NOMO-1 (cell line): ENCODE results near the gene IL31RA.

Experiments
- DNase-seq, 2 experiments: peaks; one replicate each; lab custom pipeline; 2025; ENCODE audit not compliant: unreplicated experiment in 2 of 2; lab: John Stamatoyannopoulos, UW

The IL31RA gene

GRCh38 chr5:55858104-55858503 is 6.9 kb downstream of the IL31RA start:
- no peak for DNase-seq

DNA sequence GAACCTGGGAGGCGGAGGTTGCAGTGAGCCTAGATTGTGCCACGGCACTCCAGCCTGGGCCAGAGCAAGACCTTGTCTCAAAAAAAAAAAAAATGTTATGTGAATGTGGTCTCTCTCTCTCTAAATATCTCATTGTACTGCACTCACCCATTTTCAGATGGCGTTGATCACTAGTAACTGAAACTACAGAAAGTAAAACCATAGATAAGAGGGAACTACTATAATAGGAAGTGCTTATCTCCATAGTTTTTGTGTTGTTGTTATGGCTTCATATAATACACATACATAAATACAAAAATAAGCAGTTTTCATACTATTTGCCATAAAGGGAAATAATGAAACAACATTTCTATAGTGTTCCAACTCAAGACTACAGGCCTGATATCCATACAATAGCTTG is 9.1 kb downstream of the IL31RA start:
- DNase-seq = peak; percentile 39 to 64

DNA sequence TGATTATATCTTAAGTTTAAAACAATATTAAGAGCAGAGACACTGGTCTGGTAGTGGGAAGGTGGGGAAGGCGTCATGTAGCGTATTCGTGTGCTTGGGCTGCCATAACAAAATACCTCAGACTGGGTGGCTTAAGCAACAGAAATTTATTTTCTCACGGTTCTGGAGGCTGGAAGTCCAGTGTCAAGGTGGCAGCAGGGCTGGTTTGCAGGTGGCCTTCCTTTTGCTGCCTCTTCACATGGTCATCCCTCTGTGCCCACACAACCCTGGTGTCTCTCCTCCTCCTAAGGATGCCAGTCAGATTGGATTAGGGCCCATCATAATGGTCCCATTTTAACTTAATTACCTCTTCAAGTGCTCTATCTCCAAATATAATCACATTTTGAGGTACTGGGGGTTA is 9.6 kb downstream of the IL31RA start:
- DNase-seq = no peak

DNA sequence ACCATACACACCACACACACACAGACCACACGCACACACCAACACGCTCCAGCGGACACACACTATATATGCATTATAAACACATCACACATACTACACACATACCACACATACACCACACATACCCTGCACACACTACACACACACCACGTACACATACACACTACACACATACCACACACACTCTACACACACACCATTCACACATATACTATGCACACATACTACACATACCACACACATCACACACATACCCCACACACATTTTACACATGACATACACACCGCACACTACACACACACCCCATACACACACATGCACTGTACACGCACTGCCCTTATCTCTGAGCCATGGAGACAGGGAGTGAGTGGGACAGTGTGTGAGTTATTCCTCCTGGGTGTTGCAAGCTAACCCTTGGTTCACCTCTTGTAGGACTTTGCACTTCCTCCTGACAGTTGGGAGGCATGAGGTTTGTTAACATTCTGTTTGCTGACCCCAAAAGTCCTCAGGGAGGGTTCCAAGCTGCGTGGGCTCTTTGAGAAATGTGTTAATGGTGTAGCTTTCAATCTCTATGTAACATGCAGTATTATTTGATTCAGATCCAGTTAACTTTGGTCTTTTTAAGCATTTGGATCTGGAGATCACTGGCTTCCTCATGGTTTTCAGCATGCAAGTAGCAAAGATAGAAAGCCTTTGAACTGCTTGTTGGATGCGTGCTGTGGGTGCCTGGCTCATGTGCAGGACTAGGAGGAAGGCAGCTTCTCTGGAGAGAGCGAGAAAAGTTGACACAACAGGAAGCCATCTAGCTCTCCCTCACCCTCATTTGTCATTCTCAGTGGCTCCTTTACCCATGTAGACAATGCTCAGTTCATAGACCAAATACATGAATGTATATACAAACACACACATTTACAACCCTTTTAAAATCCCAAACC is 13.7 kb downstream of the IL31RA start:
- DNase-seq = peak; percentile 72 to 87

DNA sequence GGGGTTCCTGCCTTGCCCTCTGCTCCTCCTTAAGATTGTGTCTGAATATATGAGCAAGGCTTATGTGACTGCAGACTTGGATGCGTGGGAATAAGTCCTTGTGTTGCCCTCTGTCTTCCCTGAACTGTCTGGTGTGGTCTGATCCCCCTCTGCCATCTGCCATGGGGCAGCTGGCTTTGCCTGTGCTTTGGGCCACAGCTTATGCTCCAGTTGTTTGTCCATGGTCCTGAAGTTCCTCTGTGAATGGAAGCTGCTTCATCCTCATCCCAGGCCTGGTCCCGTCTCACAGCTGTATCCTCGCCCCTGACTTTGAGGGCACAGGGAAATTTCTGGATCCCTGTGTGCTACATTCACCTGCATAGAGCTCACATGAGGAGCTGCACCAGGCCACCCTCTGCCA is 14.7 kb downstream of the IL31RA start:
- DNase-seq = no peak

DNA sequence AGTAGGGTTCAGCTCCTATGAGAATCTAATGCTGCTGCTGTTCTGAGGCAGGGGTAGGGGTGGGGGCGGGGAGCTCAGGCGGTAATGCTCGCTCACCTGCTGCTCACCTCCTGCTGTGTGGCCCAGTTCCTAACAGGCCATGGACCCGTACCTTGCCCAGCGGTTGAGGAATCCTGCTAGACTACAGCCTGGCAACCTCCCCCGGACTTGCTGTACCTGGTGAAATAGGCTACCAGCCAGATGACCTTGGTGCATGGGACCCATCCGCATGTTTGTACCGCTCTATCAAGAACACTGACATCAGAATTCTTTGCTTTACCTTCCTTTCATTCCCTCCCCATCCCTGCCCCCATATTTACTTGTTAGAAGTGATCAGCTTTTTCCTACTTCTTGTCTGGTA is 15.3 kb downstream of the IL31RA start:
- DNase-seq = no peak

- no peak for DNase-seq
Observed at GRCh38 chr5:55866934-55867333, 15.8 kb downstream of the IL31RA start.

- peak in 1 of 2 experiments; percentile 39 for DNase-seq
Observed at GRCh38 chr5:55868846-55869245, 17.7 kb downstream of the IL31RA start.

DNA sequence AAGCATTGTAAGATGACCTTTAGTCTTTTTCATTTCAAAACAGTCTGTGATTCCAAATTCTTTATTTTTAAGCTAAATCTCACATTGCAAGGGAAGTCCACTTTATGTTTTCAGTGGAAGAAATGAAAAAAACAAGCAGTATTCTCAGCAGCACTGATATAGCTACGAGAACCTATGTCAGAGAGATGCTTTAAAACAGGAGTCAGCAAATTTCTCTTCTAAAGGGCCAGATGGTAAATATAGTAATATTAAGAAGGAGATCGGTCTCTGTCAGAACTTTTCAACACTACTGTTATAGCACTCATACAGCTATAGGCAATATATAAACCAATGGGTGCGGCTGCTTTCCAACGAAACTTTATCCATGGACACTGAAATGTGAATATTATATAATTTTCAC is 18.7 kb downstream of the IL31RA start:
- DNase-seq = no peak

DNA sequence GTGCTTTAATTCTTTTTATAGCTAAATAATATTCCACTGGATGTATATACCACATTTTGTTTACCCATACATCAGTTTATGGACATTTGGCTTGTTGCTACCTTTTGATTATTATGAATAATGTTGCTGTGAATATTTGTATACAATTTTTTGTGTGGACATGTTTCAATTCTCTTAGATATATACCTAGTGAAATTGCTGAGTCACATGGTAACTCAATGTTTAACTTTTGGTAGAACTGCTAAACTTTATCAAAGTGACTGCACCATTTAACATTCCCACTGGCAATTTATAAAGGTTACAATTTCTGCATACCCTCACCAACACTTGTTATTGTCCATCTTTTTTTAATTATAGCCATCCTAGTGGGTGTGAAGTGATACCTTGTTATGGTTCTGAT is 22.1 kb downstream of the IL31RA start:
- DNase-seq = no peak

- DNase-seq = no peak
Observed at GRCh38 chr5:55877655-55878054, 26.5 kb downstream of the IL31RA start.

DNA sequence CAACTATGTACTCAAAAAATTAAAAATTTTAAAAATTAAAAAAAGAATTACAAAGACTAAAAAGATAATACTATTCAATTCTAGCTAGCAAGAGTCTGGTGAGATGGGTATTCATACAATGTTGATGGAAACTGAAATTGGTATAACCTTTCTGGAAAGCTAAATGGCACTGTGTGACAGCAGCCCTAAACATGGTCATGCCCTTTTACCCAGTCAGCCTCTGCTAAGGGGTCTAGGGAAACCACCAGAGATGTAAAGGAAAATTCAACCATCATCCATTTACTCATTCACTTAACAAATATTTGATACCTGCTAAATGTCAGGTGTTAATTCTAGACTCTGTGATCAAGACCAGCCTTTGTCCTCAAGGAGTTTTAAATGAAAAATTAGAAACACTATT is 29.3 kb downstream of the IL31RA start:
- no peak for DNase-seq

DNA sequence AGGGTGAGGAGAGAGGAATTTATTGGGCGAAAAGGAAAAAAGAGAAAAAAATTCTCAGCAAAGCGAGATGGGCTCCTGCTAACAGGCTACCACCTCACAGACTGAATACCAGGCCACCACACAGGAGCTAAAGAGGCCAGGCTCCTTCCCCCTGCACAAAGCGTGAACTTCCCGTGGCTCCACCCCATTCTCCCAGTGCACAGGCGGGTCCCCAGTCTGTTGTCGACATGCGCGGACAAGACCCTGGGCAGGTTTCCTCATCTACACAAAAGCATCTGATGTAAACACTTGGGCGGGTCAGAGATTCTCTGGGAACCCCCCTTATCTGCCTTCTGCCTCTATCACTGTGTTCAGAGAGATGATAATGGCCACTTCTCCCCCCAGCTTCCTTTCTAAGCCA is 34.2 kb downstream of the IL31RA start:
- no peak for DNase-seq

GRCh38 chr5:55888205-55888604 is 37.0 kb downstream of the IL31RA start:
- DNase-seq = no peak

DNA sequence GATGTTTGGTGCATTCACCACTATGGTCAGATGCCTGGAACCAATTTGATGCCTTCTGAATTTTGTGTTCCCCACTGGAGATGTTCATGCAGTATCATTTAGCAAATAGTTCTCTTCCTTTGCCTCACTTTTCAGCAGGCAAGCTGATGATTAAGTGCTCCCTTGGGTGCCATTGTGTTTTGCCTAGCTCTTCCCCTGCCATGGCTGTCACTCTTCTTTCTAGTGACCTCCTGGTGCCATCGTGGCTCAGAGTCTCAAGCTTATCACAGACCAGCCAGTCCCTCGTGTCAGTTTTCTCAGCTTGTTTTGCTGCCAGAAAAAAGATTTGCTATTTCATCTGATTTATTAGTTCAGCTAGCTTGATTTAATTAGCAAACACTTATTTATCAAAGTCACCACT is 41.3 kb downstream of the IL31RA start:
- DNase-seq = no peak

DNA sequence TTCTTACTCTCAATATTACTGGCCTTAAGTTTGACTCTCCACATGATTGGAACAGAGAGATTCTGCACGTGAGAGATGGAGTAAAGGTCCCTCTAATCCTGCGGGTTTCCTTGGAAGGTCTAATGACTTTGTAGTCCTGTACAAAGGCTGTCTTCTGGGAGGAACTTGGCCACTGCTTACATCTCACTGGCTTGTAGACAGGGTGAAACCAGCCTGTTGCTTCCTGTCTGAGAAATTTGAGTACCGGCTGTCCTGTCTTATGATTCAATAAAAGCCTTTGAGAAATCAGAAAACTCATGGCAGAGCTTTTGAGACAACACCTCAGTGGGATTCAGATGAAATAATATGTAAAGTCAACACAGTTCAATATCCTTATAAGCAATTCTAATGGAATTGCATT is 43.0 kb downstream of the IL31RA start:
- DNase-seq = no peak

GRCh38 chr5:55895346-55895745 is 44.2 kb downstream of the IL31RA start:
- no peak for DNase-seq

GRCh38 chr5:55896238-55896637 is 45.1 kb downstream of the IL31RA start:
- no peak for DNase-seq

DNA sequence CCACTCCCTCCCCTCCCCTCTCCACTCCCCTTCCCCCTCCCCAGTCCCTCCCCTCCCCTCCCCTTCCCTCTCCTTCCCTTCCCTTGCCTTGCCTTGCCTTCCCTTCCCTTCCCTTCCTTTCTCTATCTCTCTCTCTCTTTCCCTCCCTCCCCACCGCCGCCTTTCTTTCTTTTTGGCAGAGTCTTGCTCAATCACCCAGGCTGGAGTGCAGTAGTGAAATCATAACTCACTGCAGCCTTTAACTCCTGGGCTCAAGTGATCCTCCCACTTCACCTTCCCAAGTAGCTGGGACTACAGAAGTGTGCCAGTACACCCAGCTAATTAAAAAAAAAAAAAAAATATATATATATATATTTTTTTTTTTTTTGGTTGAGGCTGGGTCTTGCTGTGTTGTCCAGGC is 45.5 kb downstream of the IL31RA start:
- no peak for DNase-seq

DNA sequence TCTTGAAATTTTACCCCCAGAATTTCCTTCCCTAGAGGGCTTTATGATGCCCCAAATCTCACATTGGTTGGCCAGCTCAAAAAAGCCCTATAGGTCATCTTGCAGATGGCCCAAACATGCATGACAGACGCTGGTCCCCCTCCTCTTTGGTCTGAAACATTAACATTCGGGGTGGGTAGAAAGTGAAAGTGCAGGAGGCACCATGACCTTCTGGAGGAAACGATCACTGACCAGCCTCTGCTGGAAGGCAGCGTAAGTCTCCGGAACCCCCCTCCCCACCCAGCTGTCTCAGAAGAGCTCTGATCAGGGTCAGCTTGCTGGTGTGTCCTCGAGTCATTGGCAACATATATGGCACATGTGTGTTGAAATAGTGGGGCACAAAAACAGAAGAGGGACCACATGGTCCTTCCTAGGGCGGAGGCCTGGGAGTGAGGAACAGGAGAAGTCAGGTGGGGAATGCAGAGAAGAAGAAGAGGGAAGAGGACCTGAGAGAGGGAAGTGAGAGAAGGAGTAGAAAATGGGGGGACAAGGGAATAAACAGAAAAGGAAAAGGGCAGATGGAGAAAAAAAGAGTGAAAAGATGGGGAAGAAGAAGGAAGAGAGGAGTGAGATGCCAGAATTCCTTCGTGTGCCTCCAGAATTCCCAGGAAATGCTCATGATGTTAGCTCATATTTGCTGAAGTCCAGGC is 46.2 kb downstream of the IL31RA start:
- no peak for DNase-seq

GRCh38 chr5:55897905-55898304 is 46.7 kb downstream of the IL31RA start:
- DNase-seq = no peak

DNA sequence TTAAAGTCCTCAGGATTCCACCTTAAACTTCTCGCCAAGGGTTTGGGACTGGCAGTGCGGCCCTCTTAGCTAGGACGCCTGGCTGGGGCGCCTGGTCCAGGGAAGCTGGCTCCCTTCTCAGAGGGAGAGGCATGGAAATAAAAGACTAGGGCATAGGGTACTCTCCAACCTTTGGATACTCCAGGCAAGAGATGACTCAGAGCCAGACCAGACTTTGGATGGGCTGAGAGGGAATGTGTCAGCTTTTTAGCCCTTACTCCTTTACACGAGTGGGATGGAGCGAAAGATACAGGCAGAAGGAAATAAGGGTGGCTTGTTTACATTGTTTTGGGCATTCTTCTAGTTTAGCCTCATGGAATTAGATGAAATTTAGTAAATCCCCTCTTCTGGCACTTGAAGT is 48.2 kb downstream of the IL31RA start:
- DNase-seq = no peak
